GM21825 (cell line): ENCODE measurements around the gene RAD51B.

ENCODE experiments used
- ATAC-seq: cut with Tn5 transposase; IDR thresholded peaks from one replicate; pipeline ENCODE4 v1.9.1; 2021; ENCODE audit warnings: mild to moderate bottlenecking, moderate library complexity; ENCODE audit not compliant: unreplicated experiment

Gene RAD51B

DNA sequence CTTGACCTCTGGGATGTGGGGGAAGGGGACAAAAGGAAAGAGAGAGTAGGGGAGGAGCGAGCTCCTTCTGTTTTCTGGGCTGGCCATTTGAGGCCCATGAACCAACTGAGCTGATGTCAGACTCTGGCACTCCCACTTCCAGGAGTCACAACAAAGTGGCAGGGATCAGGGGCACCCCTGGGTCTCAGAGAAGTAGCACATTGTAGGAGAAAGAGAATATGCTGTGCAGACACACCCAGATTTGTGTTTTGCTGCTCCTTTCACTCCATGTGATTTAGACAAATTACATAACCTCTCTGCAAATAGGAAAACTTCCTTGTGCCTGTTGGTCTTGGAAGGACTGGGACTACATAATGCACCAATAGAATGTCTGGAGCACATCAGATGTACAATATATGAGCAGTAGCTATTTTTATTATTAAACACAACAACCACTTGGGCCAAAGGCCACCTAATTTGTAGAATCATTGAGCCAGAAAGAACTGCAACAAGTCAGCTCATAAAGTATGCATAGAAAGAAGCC lies 707.8 kb downstream of the RAD51B start:
- no peak for ATAC-seq

DNA sequence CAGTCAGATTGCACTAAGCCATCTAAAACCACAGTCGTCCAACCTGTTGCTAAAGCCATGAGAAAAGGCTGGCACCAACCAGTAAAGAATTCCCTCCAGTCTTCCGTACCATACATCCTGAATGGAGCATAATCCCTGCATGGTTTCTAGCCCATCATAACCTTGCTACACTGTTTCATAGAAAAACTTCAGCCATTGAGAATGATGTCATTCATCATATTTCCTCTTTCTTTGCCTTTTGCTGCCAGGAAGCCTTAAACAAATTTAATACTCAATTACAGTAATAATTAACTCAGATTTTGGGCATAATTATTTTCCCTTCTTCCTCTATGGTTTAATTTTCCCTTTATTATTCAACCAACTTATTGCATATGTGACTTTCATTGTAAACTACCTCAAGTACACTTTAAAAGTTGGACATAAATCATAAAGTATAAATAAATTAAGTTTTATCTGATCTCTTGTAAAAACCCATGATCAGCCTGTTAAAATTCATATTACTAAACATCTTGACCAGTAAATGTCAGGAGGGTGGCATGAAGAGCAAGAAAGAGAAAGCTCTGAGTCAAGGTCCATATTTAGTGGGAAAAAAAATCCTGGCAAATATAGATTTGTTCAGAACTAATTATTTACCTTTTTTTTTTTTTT lies 708.6 kb downstream of the RAD51B start:
- no peak for ATAC-seq

DNA sequence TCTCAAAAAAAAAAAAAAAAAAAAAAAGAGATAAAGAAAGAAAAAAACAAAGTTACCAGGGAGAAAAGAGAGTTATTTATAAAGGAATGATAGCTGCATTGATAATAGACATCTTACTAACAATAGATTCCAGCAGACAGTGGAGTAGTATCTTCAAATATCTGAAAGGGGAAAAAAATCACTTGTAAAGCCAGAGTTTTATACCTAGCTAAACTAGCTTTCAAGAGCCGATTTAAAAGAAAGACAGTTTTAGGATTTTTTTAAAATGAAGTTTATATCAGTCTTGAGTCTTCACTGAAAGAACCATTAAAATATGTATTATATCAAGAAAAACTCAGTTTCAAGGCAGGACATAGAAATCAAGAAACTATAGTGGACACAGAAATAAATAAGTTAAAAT lies 710.9 kb downstream of the RAD51B start:
- no peak for ATAC-seq

DNA sequence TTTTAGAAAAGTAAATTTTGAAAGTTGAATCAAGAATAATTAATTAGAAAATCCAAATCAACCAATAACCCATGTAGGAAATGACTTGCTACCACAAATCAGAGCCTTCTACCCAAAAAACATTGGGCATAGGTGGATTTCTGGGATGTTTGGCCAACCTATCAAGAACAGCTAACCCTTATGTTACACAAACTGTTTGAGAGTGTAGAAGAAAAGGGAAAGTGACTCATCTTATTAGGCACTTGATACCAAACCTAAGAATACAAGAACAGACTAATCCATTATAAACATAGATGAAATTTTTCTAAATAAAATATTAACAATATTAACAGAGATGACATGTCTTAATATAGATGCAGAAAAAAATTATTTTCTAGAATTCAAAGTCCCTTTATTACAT lies 712.9 kb downstream of the RAD51B start:
- no peak for ATAC-seq

GRCh38 chr14:68534276-68534675 lies 714.7 kb downstream of the RAD51B start:
- no peak for ATAC-seq

DNA sequence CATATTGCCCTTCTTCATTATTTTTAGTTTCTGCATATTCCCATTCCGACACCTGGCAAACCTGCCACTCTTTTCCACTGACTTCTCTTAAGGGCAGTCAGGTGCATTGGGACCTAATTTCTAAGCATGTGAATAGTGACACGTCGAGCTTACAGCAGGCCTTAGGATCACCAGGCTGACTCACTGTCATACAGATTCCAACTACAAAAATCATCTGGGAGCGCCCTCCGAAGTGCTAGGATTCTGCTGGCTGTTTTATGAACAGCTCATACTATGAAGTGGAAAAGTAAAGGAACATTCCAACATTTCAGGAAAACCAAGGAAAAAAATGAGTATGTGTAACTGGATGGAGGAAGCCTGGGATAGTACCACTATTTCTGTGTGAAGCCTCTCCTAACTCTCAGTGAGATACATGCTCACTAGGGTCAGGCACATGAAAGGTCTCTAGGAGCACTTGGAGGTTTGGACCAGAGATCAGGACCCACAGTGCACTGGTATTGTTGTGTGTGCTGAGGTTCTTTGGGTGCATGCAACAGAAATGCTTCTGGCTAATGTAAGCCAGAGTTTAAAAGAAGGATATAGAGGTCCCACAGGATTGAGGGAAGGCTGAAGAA lies 715.9 kb downstream of the RAD51B start:
- ATAC-seq: no peak

DNA sequence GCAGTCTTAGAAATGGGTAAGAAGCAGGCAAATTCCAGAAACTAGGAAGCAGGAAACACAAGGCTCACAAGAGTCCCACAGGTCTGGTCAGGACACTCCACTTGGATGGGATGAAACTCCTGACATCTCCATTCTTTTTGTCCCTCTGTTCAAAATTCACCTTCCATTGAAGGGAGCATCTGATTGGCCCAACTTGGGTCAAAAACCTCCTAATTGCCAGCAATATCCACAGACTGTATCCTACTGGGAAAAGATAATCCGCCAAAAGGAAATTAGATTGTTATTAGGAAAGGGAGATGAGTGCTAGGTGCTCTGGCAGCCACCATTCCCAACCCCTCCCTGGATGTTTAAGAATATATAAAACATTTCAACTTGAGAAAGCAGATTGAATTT lies 716.4 kb downstream of the RAD51B start:
- ATAC-seq: no peak

GRCh38 chr14:68538639-68539038 lies 719.1 kb downstream of the RAD51B start:
- no peak for ATAC-seq

DNA sequence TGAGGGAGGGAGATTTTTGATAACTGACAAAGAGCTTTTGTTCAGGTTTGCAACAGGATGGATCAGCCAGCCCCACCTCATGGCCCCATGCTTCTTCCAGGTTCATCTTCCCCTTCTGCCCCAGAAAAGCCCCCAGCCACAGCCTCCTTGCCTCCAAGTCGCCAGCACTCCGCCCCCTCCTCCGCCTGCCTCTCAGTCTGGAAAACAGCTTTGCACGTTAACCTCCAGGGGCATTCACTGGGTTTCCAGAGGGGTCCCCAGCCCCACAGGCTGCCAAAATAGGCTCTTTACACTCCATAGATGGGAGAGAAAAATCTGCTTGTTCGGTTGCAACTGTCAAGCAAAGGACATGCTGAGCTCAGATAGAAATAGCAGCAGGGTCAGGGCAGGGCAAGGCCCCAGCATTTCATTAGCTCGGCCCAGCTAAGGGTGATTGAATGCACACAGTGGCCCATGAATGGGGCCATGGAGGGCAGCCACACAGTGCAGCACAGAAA lies 719.7 kb downstream of the RAD51B start:
- no peak for ATAC-seq

DNA sequence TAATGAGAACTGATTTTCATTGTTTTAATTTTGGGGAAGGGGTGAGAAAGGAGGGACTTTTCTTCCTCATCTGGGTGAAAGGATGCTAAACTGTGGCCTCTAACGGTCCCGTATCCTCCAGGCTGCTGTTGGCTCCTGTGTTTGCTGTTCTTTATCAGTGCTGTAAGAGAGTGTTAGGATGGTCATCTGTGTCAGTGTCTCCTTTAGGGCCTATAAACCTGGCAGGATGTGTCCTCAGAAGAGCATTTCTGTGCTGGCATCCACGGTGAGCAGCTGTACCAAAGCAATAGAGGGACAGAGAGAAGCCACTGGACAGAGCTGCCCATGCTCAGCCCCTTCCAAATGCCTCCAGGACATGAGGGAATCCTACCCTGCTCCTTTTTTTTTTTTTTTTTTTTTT lies 720.2 kb downstream of the RAD51B start:
- ATAC-seq: no peak

GRCh38 chr14:68541178-68541896 lies 721.8 kb downstream of the RAD51B start:
- ATAC-seq: no peak

DNA sequence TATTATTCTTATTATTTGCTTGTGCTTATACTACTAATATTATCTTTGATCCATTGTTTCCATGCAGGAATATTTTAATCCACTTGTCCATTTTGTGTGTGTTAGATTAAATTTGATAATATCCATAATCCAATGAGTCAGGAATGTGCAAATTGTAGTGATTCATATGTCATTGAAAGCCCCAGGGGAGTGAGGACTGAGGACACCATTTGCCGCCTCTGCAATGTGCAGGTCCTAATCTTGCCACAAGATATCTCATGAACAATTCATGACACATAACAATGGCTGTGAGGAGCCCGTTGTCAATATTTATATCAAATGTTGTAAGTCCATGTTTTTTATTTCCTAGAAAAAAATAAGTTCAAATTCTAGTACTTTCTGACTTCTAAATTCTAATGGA lies 722.8 kb downstream of the RAD51B start:
- ATAC-seq: no peak

- ATAC-seq: no peak
These were observed 723.9 kb downstream of the RAD51B start for GRCh38 chr14:68543516-68543915.

GRCh38 chr14:68544081-68544892 lies 724.7 kb downstream of the RAD51B start:
- ATAC-seq: no peak

DNA sequence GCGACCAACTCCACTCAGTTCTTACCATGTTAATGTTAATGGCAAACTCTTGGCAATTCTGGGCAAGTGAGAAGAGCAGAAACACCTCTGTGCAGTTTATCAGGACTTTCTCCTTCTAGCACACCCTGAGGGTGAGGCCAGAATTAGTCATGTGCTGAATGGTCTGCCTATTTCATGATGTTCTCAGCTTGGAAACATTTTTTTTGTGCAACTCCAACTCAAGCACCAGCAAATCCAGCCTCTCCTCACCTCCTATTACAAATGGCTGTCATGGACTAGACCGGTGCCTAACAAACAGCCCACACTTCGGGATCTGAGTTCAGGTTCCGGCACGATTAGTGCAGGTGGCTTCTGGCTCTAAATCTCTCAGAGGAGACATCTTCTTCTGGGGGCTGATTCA lies 727.3 kb downstream of the RAD51B start:
- no peak for ATAC-seq

- no peak for ATAC-seq
These were observed 728.0 kb downstream of the RAD51B start for GRCh38 chr14:68547305-68548193.

GRCh38 chr14:68548194-68549076 lies 728.9 kb downstream of the RAD51B start:
- no peak for ATAC-seq

- no peak for ATAC-seq
These were observed 730.7 kb downstream of the RAD51B start for GRCh38 chr14:68550338-68550715.

GRCh38 chr14:68551045-68551683 lies 731.6 kb downstream of the RAD51B start:
- ATAC-seq: no peak
